HG03039 (cell line): ENCODE data around the gene FIG4.
A peak's percentile ranks its signal among the peaks of the same experiment; 100 is the strongest.
"Not testable (repeated sequence)": the region's sequence is repeated elsewhere in the genome, so short reads cannot be mapped to it uniquely, and the experiment has no call there.

Source experiments
- ATAC-seq: cut with Tn5 transposase; IDR thresholded peaks from one replicate; pipeline ENCODE4 v1.9.1; 2021; ENCODE audit warnings: mild to moderate bottlenecking, moderate library complexity; ENCODE audit not compliant: unreplicated experiment

FIG4 gene

GRCh38 chr6:109793792-109794191, 102.7 kb downstream of the FIG4 start:
- ATAC-seq, result no peak

- no peak for ATAC-seq
Observed at GRCh38 chr6:109794201-109794923, 103.3 kb downstream of the FIG4 start.

- no peak for ATAC-seq
Observed at GRCh38 chr6:109795994-109796555, 105.0 kb downstream of the FIG4 start.

GRCh38 chr6:109799129-109799528, 108.0 kb downstream of the FIG4 start:
- ATAC-seq, result no peak

- no peak for ATAC-seq
Observed at GRCh38 chr6:109799664-109800063, 108.6 kb downstream of the FIG4 start.

GRCh38 chr6:109800771-109801170, 109.7 kb downstream of the FIG4 start:
- ATAC-seq, result no peak

GRCh38 chr6:109801794-109802193, 110.7 kb downstream of the FIG4 start:
- no peak for ATAC-seq

- no peak for ATAC-seq
Observed at GRCh38 chr6:109804020-109804419, 112.9 kb downstream of the FIG4 start.

- no peak for ATAC-seq
Observed at GRCh38 chr6:109807881-109808280, 116.8 kb downstream of the FIG4 start.

- ATAC-seq, result no peak
Observed at GRCh38 chr6:109808837-109809236, 117.7 kb downstream of the FIG4 start.

- ATAC-seq, result no peak
Observed at GRCh38 chr6:109815054-109815453, 124.0 kb downstream of the FIG4 start.

- no peak for ATAC-seq
Observed at GRCh38 chr6:109816452-109817374, 125.6 kb downstream of the FIG4 start.

- ATAC-seq, result peak; percentile 68
Observed at GRCh38 chr6:109820706-109821350, 129.7 kb downstream of the FIG4 start.

GRCh38 chr6:109821428-109821827, 130.3 kb downstream of the FIG4 start:
- ATAC-seq, result no peak

GRCh38 chr6:109824105-109824504, 133.0 kb downstream of the FIG4 start:
- no peak for ATAC-seq

- no peak for ATAC-seq
Observed at GRCh38 chr6:109826551-109826950, 135.5 kb downstream of the FIG4 start.

- ATAC-seq, result not testable (repeated sequence)
Observed at GRCh38 chr6:109831352-109831751, 140.3 kb downstream of the FIG4 start.

GRCh38 chr6:109834131-109834530, 143.0 kb downstream of the FIG4 start:
- ATAC-seq, result no peak

- ATAC-seq, result no peak
Observed at GRCh38 chr6:109834595-109835437, 143.7 kb downstream of the FIG4 start.

- ATAC-seq, result no peak
Observed at GRCh38 chr6:109840034-109840433, 148.9 kb downstream of the FIG4 start.
